HEK293T (cell line): ENCODE measurements around the gene YBX1.

ENCODE experiments used
- ARNT ChIP-seq: fragments of 450-650 bp; IDR thresholded peaks from 2 replicates; pipeline ENCODE4 v1.6.1; 2017; ENCODE audit warnings: mild to moderate bottlenecking
- BHLHE40 ChIP-seq: fragments of 450-650 bp; IDR thresholded peaks from 2 replicates; pipeline ENCODE4 v1.6.1; 2016; ENCODE audit warnings: mild to moderate bottlenecking, moderate library complexity, borderline replicate concordance
- CTBP1 ChIP-seq: fragments of 450-650 bp; IDR thresholded peaks from 2 replicates; pipeline ENCODE4 v1.6.1; 2016; ENCODE audit warnings: borderline replicate concordance
- ELF4 ChIP-seq: fragments of 450-650 bp; IDR thresholded peaks from 2 replicates; pipeline ENCODE4 v1.6.1; 2017; ENCODE audit warnings: antibody characterized with exemption
- FOXM1 ChIP-seq: fragments of 450-650 bp; IDR thresholded peaks from 2 replicates; pipeline ENCODE4 v1.6.1; 2017; ENCODE audit warnings: mild to moderate bottlenecking, borderline replicate concordance
- HDGF ChIP-seq: fragments of 450-650 bp; IDR thresholded peaks from 2 replicates; pipeline ENCODE4 v1.6.1; 2017; ENCODE audit warnings: antibody characterized with exemption, borderline replicate concordance
- L3MBTL2 ChIP-seq: fragments of 450-650 bp; conservative IDR thresholded peaks from 2 replicates; pipeline ENCODE4 v1.6.1; 2016; ENCODE audit warnings: mild to moderate bottlenecking
- SP1 ChIP-seq: fragments of 450-650 bp; IDR thresholded peaks from 2 replicates; pipeline ENCODE4 v1.6.1; 2017
- SUZ12 ChIP-seq: fragments of 450-650 bp; IDR thresholded peaks from 2 replicates; pipeline ENCODE4 v1.6.1; 2016; ENCODE audit warnings: mild to moderate bottlenecking
- ZNF384 ChIP-seq: fragments of 450-650 bp; IDR thresholded peaks from 2 replicates; pipeline ENCODE4 v1.6.1; 2016

DNA sequence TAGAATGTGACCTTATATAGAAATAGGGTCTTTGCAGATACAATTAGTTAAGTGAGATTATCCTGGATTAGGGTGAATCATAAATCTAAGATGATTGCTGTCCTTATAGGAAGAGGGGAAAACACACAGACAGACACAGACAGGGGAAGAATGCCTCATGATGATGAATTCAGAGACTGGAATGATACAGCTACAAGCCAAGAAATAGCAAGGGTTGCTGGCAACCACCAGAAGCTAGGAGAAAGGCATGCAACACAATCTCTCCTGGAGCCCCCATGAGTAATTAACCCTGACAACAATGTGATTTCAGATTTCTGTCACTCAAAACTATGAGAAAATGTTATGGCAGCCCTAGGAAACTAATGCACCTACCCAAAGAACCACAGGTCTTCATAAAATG is 43.1 kb upstream of the YBX1 start:
- TF ChIP-seq ARNT (no peak), ZNF384 (no peak), SUZ12 (no peak), SP1 (no peak), BHLHE40 (no peak), FOXM1 (no peak), CTBP1 (no peak), L3MBTL2 (no peak), HDGF (no peak), ELF4 (no peak)
